Calu3 (cell line): Measurements from ENCODE around the gene NHSL2. TPM values are rescaled to one million over a fixed set of nuclear protein-coding genes. Genes with fewer than 3 reads are reported as not detected.

Experiments
- BruUV-seq: library from RNA; stranded (reverse); fragments of 400-500 nt; replicated peaks from 2 replicates; lab custom pipeline; 2021; lab: Mats Ljungman, UMichigan
- CTCF ChIA-PET: fragments of 300-600 bp; sonication (Branson Sonifier 250); formaldehyde crosslinking; loops from one replicate; lab custom pipeline; 2022; ENCODE audit warnings: antibody characterized with exemption; lab: Charles Lee
- DNase-seq: peaks from one replicate; pipeline ENCODE4 v3.0.0; 2022
- H3K27ac Mint-ChIP-seq: one replicate; pipeline ENCODE4 v1.8.0; 2022; ENCODE audit warnings: mixed read lengths; ENCODE audit not compliant: unreplicated experiment
- H3K27me3 Mint-ChIP-seq: one replicate; pipeline ENCODE4 v1.8.0; 2022; ENCODE audit warnings: mixed read lengths; ENCODE audit not compliant: unreplicated experiment
- H3K36me3 Mint-ChIP-seq: one replicate; pipeline ENCODE4 v1.8.0; 2022; ENCODE audit warnings: mild to moderate bottlenecking, moderate library complexity, mixed read lengths; ENCODE audit not compliant: insufficient read depth, unreplicated experiment
- H3K4me1 Mint-ChIP-seq: one replicate; pipeline ENCODE4 v1.8.0; 2022; ENCODE audit warnings: mild to moderate bottlenecking, low read depth, mixed read lengths; ENCODE audit not compliant: unreplicated experiment
- H3K4me3 Mint-ChIP-seq: one replicate; pipeline ENCODE4 v1.8.0; 2022; ENCODE audit warnings: mild to moderate bottlenecking, low read depth, moderate library complexity, mixed read lengths; ENCODE audit not compliant: unreplicated experiment
- H3K9me3 Mint-ChIP-seq: one replicate; pipeline ENCODE4 v1.8.0; 2022; ENCODE audit warnings: low read depth, mixed read lengths; ENCODE audit not compliant: unreplicated experiment
- intact Hi-C: fragments of 100-400 bp; cut with micrococcal nuclease; formaldehyde crosslinking; loops from one replicate; pipeline ENCODE4 v1.10.0; 2022; ENCODE audit not compliant: unreplicated experiment
- total RNA-seq: library from RNA; stranded (reverse); gene quantifications from 2 replicates; pipeline ENCODE4 v1.2.3, GENCODE V29; 2022
- TF ChIP-seq, protein P1 (sequence below): fragments of 200-600 bp; IDR thresholded peaks from one replicate; pipeline ENCODE4 v1.8.0; 2022; ENCODE audit warnings: antibody characterized with exemption; ENCODE audit not compliant: unreplicated experiment

NHSL2 gene
- total RNA-seq, 1 experiment from 2014 or later, result 0.09 TPM

GRCh38 chrX:72038868-72039267, 128.2 kb downstream of the NHSL2 start:
- no peaks in the 10 kb centered on the region for H3K4me1 Mint-ChIP-seq
- peaks cover 47% of the 10 kb centered on the region for H3K27me3 Mint-ChIP-seq
- TF ChIP-seq, protein P1, sequence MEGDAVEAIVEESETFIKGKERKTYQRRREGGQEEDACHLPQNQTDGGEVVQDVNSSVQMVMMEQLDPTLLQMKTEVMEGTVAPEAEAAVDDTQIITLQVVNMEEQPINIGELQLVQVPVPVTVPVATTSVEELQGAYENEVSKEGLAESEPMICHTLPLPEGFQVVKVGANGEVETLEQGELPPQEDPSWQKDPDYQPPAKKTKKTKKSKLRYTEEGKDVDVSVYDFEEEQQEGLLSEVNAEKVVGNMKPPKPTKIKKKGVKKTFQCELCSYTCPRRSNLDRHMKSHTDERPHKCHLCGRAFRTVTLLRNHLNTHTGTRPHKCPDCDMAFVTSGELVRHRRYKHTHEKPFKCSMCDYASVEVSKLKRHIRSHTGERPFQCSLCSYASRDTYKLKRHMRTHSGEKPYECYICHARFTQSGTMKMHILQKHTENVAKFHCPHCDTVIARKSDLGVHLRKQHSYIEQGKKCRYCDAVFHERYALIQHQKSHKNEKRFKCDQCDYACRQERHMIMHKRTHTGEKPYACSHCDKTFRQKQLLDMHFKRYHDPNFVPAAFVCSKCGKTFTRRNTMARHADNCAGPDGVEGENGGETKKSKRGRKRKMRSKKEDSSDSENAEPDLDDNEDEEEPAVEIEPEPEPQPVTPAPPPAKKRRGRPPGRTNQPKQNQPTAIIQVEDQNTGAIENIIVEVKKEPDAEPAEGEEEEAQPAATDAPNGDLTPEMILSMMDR, result no peak
- H3K36me3 Mint-ChIP-seq, result no peaks in the 10 kb centered on the region
- no TSS peak for BruUV-seq
- no peak overlapping the region for H3K4me3 Mint-ChIP-seq
- intact Hi-C loops, result no loop called here
- no peak overlapping the region for H3K27ac Mint-ChIP-seq
- CTCF ChIA-PET, result no interaction called here
- no peak for DNase-seq
- H3K9me3 Mint-ChIP-seq, result peaks cover 4% of the 10 kb centered on the region

- Mint-ChIP-seq H3K4me3 (no peak overlapping the region), H3K36me3 (no peaks in the 10 kb centered on the region), H3K4me1 (no peaks in the 10 kb centered on the region), H3K27me3 (peaks cover 53% of the 10 kb centered on the region), H3K27ac (no peak overlapping the region), H3K9me3 (peaks cover 4% of the 10 kb centered on the region)
- CTCF ChIA-PET, result no interaction called here
- no peak for DNase-seq
- intact Hi-C loops, result no loop called here
- BruUV-seq, result no TSS peak
- TF ChIP-seq, protein P1, result no peak
Observed at GRCh38 chrX:72040506-72040905, 129.9 kb downstream of the NHSL2 start.

DNA sequence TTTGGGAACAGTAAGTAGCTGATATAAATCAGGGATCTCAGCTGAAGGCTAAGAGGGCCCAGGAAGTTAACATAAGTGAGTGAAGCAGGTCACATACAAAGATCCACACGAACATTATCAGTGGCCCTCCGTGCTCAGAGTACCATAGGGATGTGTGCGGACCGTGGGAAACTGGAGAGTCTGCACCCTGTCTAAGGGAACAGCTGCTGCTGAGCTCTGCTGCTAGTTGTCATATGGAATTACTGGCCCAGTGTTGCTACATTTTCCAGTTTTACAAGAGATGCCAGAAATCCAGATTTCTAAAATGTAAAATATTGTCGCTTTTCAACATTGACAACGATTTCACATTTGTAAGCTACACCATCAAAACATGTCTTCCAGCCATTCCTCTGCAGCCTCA, 130.5 kb downstream of the NHSL2 start:
- Mint-ChIP-seq H3K27me3 (peaks cover 53% of the 10 kb centered on the region), H3K9me3 (peaks cover 4% of the 10 kb centered on the region), H3K4me3 (no peak overlapping the region), H3K36me3 (no peaks in the 10 kb centered on the region), H3K27ac (no peak overlapping the region), H3K4me1 (no peaks in the 10 kb centered on the region)
- TF ChIP-seq, protein P1, result no peak
- CTCF ChIA-PET, result no interaction called here
- intact Hi-C loops, result no loop called here
- DNase-seq, result no peak
- no TSS peak for BruUV-seq

GRCh38 chrX:72041871-72042851, 131.5 kb downstream of the NHSL2 start:
- Mint-ChIP-seq H3K4me1 (no peaks in the 10 kb centered on the region), H3K4me3 (no peak overlapping the region), H3K9me3 (no peaks in the 10 kb centered on the region), H3K36me3 (no peaks in the 10 kb centered on the region), H3K27ac (no peak overlapping the region), H3K27me3 (peaks cover 55% of the 10 kb centered on the region)
- DNase-seq, result no peak
- no TSS peak for BruUV-seq
- CTCF ChIA-PET, result no interaction called here
- TF ChIP-seq, protein P1, result no peak
- intact Hi-C loops, result no loop called here
